Fibroblast of lung (primary cell): ENCODE data around the gene TNIP1.

Experiments
- EZH2 ChIP-seq: IDR thresholded peaks from 2 replicates; pipeline ENCODE4 v1.5.1; 2012; ENCODE audit warnings: low read length, control low read depth, mild to moderate bottlenecking; ENCODE audit errors: missing control alignments
- TF ChIP-seq, protein P1 (sequence below), 2 donors: IDR thresholded peaks in 1 of 2; conservative IDR thresholded peaks in 1 of 2; 1 replicate in 1 of 2; 2 replicates in 1 of 2; pipeline ENCODE4 v1.5.1; 2011 to 2012; ENCODE audit warnings: low read length in 2 of 2, control low read depth in 1 of 2, inconsistent platforms in 1 of 2, low read depth in 1 of 2, mild to moderate bottlenecking in 1 of 2

DNA sequence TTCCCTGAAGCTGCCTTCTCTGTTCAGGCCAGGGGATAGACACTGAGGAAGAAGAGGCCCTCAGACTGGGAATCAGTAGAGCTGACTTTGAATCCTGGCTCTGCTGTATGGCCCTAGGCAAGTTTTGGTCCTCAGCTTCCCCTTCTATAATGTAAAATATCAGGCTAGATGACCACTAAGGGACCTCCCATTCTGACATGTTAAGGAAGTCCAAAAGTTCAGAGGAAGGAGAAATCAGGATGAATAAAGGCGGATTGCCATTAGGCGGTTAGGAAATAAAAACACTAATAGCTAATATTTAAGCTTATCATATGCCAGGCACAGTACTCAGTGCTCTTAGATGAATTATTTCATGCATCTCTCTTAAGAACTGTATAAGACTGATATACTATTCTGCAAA lies 8.9 kb upstream of the TNIP1 start:
- TF ChIP-seq, protein P1, sequence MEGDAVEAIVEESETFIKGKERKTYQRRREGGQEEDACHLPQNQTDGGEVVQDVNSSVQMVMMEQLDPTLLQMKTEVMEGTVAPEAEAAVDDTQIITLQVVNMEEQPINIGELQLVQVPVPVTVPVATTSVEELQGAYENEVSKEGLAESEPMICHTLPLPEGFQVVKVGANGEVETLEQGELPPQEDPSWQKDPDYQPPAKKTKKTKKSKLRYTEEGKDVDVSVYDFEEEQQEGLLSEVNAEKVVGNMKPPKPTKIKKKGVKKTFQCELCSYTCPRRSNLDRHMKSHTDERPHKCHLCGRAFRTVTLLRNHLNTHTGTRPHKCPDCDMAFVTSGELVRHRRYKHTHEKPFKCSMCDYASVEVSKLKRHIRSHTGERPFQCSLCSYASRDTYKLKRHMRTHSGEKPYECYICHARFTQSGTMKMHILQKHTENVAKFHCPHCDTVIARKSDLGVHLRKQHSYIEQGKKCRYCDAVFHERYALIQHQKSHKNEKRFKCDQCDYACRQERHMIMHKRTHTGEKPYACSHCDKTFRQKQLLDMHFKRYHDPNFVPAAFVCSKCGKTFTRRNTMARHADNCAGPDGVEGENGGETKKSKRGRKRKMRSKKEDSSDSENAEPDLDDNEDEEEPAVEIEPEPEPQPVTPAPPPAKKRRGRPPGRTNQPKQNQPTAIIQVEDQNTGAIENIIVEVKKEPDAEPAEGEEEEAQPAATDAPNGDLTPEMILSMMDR (conservative IDR thresholded peaks at IDR 0.05 in 1 of 2, IDR thresholded peaks at IDR 0.05 in 1 of 2; ENCODE audit: low read depth in 1 of 2, low read length in 2 of 2): no peak
- no peak for TF ChIP-seq EZH2
